RCC 7860 (cell line): ENCODE measurements around the gene OLA1.

Experiments used
- DNase-seq: peaks from one replicate; pipeline ENCODE4 v3.0.0-alpha.2; 2015; ENCODE audit warnings: low spot score
- FAIRE-seq: peaks from 2 replicates; lab custom pipeline; 2012; peaks lifted over from hg19 to GRCh38; lab: Jason Lieb, UNC

Gene OLA1

DNA sequence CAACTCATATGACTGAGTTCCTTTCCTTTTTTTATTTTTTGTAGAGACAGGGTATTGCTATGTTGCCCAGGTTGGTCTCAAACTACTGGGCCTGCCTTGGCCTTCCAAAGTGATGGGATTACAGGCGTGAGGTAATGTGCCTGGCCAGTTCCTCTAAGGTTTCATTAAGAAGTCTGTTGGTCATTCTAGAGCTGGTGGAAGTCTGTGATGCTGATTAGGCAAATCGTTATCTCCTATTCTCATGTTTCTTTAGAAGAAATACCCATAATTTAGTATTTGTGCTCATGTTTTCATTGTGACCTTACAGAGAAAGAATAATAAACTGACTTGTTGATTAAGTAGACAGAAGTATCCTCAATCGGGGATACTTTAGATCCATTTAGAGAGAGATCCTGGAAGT, 177.0 kb downstream of the OLA1 start:
- no peak for DNase-seq
- FAIRE-seq: no peak

DNA sequence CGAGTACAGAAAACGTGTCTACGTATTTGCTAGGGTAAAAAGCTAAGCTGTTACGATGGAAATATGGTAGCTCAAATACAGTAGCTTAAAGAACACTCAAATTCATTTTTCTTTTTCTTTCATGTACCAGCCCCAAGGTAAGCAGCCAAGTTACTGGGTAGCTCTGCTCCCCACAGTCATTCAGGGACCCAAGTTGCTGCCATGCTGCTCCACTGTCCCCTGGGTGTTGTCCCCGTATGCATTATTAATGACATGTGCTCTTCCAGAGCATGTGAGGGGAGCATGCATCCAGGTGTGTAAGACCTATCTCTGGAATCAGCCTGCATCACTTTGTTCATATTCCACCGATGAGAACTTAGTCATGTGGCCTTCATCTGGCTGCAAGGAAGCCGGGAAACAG, 178.1 kb downstream of the OLA1 start:
- no peak for FAIRE-seq
- no peak for DNase-seq

DNA sequence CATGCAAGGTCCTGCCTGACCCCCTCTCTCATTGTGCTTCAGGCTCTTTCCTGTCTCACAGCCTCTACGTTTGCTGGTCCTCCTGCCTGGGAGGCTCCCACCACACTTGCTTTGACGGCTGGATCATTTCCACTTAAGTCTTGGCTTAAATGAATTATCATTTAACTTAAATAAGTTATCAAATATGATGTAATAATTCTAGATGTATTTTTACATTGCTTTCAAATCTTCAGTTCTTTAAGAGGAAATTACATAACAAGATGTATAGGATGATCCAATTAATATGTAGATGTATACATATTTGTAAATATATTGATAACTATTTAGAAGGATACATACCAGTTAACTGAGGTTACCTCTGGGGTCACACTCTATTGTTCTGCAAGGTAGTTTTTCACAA, 180.5 kb downstream of the OLA1 start:
- FAIRE-seq (no peak), DNase-seq (no peak)

DNA sequence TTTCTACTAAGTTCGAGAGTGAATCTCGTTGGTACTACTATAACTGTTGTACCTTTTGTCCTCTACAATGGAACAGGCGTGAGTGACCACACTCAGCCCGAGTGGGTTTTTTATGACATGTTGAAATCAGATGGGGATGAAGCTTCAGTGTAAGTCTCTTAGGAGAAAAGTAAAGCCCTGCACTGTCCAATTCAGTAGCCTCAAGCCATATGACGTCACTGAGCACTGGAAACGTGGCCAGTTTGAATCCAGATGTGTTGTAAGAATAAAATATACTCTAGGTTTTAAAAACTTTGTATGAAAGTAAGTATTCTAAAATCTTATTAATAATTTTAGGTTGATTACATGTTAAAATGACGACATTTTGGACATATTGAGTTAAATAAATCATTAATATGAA, 181.5 kb downstream of the OLA1 start:
- no peak for FAIRE-seq
- no peak for DNase-seq

DNA sequence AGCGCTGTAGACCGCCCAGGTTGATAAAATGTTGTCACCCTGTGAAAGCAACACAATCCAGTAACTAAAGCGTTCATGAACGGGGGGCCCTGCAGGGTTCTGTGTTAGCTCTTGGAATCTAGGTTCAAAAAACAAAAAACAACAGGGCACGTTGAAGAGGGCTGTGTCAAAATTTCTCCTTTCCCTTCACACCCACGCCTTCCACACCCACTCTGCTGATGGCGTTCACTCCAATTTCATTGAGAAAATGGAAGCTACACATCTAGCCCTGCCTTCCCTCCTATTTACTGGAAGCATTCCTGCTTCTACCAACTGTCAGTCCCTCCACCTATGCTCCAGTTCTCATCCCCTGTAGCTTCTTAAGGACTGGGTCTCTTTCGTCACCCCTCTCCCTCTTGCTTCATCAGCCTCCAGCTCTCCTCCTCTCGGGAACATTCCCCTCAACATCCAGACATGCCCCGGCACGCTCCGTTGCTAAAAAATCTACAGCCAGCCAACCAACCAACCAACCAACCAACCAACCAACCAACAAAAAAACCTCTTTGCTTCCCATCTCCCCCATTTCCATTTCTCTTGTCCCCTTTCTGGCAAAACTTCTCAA, 184.7 kb downstream of the OLA1 start:
- DNase-seq (no peak), FAIRE-seq (no peak)

DNA sequence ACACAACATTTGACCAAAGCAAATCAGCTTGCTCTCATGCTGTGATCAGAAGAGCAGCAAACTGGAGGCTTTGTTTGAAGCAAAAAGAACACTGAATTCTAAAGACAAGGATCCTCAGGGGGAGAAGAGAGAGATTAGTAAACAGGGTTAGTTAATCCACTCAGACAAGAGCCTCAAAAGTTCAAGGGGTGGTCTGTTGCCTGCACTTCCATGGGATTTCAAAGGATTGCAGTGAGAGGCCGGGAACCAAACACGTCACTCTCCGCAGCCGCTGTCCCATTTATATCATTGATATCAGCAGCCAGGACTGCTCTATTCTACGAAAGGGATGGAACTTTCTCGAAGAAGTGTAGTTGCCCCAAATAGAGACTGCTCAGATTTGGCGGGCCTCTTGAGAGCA, 185.4 kb downstream of the OLA1 start:
- no peak for DNase-seq
- no peak for FAIRE-seq

DNA sequence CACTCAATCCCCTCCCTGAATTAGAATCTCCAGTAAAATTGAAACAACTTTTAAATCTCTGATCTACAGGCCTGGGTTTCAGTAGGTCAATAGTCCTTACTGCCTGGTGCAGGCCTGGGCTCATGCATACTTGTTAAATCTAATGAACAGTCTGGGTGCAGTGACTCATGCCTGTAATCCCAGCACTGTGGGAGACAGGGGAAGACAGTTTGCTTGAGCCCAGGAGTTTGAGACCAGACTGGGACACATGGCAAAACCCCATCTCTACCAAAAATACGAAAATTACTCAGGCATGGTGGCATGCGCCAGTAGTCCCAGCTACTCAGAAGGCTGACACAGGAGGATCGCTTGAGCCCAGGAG, 188.5 kb downstream of the OLA1 start:
- DNase-seq: no peak
- FAIRE-seq: no peak

DNA sequence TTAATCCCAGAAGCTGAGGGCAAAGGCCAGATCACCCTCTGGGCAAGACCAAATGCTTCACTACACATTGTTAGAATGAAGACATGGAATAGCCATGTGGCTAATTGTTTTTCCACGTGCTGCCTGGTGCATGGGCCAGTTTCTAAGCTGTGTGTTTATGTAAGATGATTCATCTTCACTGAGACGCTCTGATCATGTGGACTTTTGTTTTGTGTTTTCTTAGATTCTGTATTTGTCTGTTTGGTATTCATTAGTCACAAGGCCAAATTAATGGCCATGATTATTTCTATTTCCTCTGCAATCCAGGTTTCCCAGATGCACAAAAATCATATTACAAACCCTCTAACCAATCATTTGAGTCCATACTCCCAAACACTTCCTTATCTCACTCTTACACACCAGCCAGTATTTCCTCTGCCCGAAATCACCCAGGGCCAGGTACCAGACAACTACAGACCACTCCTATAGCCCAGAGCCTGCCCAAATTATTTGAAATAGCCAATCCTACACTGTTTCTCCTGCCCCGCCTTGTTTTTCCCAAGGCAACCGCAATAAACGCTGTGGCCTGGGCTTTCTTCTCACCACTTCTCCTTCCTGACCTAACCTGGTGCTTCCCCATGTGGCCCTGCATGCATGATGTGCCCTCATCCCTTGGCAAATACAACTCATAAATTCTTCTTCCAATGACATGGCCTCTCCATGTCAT, 189.0 kb downstream of the OLA1 start:
- no peak for FAIRE-seq
- no peak for DNase-seq

DNA sequence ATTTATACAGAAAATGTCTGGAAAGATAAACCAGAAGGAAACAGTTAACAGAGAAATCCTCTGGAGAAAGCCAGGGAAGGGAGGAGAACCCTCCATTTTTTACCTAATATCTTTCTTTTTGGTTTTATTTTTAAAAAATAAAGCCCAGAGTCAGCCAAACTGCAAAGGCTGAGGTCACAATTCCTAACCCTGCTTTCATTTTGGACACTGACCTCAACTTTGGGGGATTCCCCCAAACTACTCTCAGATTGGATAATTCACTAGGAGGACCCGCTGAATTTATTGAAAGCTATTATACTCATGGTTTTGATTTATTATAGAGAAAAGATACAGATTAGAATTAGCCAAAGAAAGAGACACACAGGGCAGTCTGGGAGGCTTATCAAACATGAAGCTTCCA, 189.9 kb downstream of the OLA1 start:
- DNase-seq (no peak), FAIRE-seq (no peak)

DNA sequence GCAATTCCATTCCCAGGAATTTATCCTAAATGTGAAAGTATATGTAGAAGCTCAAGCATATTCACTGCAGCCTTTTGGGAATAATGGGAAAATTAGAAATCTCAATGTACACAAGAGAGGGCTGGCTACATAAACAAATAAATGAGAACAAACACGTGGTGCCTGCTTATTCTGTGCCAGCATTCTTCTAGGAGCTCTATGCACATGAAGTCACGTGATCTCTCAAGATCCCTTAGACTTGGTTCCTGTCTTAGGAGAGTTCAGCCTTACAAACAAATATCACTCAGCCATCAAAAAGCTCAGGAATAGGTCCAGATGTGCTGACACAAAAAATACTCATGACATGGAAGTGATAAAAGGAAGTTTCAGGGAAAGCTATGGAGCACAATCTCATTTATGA, 190.3 kb downstream of the OLA1 start:
- FAIRE-seq: no peak

DNA sequence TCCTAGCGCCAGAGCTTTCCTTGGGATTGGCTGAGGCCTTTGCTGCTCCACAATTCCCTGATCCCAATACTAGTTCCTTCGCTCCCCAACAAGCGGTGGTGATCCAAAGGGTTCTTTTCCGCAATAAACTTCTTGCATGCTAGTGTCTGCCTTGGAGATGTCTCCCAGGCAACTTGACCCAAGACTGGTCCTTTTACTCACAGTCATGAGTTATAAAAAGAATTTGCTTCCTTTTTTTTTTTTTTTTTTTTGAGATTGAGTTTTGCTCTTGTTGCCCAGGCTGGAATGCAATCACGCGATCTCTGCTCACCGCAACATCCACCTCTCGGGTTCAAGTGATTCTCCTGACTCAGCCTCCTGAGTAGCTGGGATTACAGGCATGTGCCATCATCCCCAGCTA, 193.4 kb downstream of the OLA1 start:
- no peak for DNase-seq
- no peak for FAIRE-seq

More for the DNA sequence above, 190.3 kb downstream of the OLA1 start:
- DNase-seq: no peak

DNA sequence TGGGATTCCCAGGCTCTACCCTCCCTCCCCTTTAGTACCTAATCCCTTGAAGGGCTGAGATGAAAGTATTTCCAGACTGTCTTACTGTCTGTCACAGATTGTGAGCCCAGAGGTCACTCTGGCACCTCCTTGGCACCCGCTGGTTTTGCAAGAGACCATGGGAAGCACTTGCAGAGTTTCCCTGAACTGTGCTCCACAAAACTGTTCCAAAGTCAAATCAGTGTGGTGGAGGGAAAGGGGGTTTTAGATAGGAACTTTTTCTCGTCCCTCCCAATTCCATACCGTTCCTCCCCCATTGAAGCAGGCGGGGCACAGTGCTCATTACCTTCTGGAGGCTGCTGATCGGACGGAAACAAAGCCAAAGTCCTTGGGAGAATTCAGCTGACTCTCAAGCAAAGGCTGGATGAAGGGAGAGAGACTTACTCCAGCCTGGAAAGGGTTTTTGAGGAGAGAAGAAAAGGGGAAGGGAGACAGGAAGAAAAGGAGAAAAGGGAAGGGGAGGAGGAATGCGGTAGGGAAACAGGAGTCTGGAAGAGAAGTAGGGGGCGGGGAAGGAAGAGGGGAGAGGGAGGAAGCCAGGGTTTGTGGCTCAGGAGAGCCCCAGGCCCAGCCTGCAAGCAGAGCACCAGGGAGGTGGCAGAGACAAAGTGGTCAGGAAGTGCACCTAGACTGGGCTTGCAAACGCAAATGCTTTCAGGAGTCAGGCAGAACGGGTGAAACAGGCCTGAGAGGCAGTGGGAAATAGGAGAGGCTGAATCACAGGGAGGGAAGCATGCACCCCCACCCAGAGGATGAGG, 194.8 kb downstream of the OLA1 start:
- no peak for FAIRE-seq

DNA sequence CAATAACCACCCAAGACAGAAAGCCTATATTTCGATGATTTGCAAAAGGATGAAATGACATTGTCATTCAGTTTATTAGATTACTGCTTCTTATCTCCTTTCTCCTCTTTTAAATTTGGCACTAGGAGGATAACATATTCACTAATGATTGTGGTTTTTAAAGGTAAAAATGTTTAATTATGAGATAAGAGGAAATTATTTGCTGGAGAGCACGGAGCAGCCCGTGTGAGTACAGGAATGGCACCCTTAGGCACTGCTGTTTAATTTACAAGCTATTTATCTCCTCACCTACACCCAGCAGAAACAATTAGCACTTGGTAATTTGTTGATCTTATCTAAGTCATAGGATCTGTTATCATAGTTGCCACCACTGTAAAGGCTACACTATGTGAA, 195.8 kb downstream of the OLA1 start:
- DNase-seq: no peak
- no peak for FAIRE-seq

More for the DNA sequence above, 194.8 kb downstream of the OLA1 start:
- DNase-seq: no peak

DNA sequence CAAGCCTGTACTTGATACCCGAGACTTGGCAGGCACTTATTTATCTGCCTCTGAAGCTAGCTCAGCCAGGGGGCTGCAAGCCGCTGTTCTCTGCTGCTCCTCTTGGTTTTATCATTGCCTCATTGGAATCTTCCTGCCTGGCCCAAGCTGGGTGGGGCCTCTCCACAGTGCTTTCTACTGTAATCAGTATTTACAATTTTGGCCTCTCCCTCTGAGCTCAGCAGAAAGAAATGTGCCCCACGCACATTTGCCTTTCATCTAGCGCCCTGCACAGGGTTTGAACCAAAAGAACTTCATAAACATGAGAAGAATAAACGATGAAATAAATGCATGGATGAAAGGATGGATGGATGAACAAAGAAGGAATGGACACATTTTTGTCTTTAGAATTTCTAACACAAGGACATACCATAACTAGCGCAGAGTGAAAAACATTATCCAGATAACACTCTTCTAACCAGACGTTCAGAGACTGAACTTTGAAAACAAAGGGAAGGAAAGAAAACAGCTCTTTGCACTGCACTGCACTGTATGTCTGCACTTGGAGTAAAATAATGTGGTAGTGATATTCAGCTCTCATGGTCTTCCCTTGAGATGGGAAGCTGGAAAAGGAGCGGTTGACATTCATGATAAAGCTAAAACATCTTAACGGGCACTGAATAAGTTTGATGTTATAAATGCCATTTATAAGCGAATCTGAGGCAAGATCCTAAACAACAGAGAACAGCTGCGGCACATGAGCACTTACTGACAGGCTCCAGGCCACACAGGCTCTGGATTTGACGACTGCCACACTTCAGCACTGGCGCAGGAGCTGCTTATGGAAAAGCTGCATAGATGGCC, 196.4 kb downstream of the OLA1 start:
- FAIRE-seq (no peak), DNase-seq (no peak)

DNA sequence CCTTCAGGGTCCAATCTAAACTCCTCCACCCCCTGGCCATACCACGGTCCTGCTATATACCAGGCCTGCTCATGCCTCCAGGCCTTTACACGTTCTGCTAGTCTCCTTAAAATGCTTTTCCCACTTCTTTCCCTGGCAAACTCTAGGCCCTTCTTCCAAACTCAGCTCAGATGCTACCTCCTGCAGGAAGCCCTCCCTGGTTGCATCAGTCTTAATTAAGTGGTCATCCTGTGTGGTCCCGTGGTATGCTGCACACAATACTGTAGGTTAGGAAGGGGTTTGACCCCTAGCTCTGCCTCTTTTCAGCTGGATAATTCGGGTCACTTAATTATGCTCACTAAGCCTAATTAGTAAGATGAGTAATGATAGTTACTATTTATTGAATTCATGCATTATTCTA, 197.3 kb downstream of the OLA1 start:
- no peak for DNase-seq
- FAIRE-seq: no peak

DNA sequence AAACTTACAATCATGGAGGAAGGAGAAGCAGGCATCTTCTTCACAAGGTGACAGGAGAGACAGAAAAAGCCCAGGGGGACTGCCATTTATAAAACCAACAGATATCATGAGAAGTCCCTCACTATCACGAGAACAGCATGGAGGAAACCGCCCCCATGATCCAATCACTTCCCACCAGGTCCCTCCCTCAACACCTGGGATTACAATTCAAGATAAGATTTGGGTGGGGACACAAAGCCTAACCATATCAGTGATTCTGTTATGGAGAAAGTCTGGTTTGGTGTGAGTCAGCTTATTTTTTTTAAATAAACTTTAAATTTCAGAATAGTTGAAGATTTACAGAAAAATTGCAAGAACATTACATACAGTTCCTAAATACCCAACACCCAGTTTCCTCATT, 198.4 kb downstream of the OLA1 start:
- FAIRE-seq (no peak), DNase-seq (no peak)

DNA sequence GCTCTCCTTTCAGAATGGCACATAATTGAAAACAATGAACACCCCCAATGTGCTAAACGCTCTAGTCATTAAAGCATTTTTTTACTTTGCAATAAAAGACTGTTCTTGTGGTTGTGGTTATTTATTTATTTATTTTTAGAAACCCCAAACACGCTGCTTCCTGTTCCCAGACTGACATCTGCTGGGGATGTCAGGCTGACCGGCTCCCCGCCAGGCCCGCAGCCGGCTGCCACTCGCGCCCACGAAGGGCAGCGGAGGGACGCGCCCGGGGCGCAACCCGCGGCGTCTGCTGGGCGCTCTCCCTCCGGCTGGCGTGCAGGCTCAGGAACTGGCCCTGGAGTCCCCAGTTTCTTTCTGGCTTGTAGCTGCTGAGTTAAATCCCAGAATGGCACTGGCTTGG, 200.1 kb downstream of the OLA1 start:
- FAIRE-seq (no peak), DNase-seq (no peak)

DNA sequence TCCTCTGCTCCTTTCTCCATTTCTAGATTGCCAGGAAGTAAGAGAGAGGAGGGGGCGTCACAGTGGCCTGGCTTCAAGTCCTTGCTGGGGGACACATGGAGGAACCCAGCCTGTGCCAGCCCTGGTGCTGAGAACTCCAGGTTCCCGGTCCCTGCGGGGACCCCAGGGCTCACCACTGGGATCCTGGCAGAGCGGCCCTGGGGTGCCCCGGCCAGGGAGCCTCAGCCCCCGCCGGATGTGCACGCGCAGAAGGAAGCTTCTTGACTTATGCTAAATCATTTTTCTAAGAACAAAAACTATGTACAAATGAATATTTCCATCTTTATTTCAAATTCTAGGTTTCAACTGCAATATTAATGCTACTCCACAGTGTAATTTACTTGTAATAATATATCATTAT, 200.6 kb downstream of the OLA1 start:
- FAIRE-seq (no peak), DNase-seq (no peak)

DNA sequence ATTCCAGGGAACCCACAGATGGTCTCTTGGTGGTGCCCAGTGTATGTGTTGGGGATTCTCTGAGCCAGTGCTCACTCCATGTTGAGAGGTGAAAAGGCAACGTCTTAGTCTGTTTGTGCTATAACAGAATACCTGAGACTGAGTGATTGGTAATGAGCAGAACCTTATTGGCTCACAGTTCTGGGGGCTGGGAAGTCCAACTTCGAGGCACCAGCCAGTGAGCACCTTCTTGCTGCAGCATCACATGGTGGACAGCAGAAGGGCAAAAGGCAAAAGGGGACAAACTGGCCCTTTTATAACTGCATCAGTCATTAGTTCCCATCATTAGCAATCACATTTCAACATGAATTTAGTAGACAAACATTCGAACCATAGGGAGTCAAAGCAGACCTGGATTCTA, 202.2 kb downstream of the OLA1 start:
- DNase-seq (no peak), FAIRE-seq (no peak)

DNA sequence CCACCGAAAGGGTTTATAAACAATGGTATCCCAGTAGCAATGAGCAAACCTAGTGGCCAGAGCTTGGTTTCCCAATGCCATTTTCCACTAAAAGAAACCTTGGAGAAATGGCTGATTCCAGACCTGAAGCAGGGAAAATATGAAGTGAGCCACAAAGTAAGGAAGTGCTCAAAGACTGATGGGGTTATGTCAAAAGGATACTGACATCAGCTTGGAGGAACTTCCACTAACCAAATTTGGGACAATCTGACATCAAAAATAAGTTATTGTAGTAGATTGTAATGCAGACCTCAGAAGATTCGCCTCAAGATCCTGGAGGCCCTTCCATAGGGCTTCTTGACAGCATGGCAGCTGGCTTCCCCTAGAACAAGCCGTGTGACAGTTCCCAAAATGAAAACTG, 203.8 kb downstream of the OLA1 start:
- DNase-seq (no peak), FAIRE-seq (no peak)

DNA sequence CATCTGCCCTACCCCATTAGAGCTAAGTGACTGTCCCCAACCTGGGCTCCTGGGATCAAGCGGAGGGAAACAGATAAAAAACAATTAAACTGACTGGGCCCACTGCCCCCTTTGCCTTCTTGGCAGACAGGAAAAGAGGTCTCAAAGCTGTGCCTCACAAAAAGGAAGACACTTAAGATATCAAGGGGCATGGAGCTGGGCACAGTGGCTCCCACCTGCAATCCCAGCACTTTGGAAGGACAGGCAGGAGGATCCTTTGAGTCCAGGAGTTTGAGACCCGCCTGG, 208.0 kb downstream of the OLA1 start:
- no peak for DNase-seq
- no peak for FAIRE-seq
